MG63 (cell line): Measurements from ENCODE around the gene CTNNA2. TPM values are rescaled to one million over a fixed set of nuclear protein-coding genes. Genes with fewer than 3 reads are reported as not detected.

Source experiments
- DNase-seq: peaks from one replicate; pipeline ENCODE4 v3.0.0-alpha.2; 2020
- H3K27me3 ChIP-seq: fragments of 250-450 bp; sonication (Bioruptor Pico); 2 replicates; pipeline ENCODE4 v1.5.1; 2020; ENCODE audit warnings: mild to moderate bottlenecking, moderate library complexity
- H3K36me3 ChIP-seq: fragments of 250-450 bp; sonication (Bioruptor Pico); 2 replicates; pipeline ENCODE4 v1.5.1; 2020; ENCODE audit warnings: mild to moderate bottlenecking, moderate library complexity
- H3K4me3 ChIP-seq: fragments of 250-450 bp; sonication (Bioruptor Pico); 2 replicates; pipeline ENCODE4 v1.5.1; 2020; ENCODE audit warnings: mild to moderate bottlenecking, moderate library complexity
- H3K9me3 ChIP-seq: fragments of 250-450 bp; sonication (Bioruptor Pico); 2 replicates; pipeline ENCODE4 v1.5.1; 2020; ENCODE audit warnings: mild to moderate bottlenecking, moderate library complexity
- total RNA-seq: library from RNA; depleted of rRNA; stranded (reverse); fragments of >200 nt; shearing (Covaris generic); gene quantifications from 2 replicates; pipeline ENCODE4 v1.2.3, GENCODE V29; 2014; ENCODE audit warnings: low replicate concordance; rRNA removed

CTNNA2 gene
- total RNA-seq = not detected in 2 replicates

GRCh38 chr2:79512442-79513401 lies at the start of gene CTNNA2:
CTNNA2 (plus strand) TSS chr2:79513051.
- Histone ChIP-seq H3K9me3 (no peaks in the 10 kb centered on the region), H3K27me3 (peaks cover 13% of the 10 kb centered on the region; the same call in 1 of the 2 replicates), H3K36me3 (no peaks in the 10 kb centered on the region), H3K4me3 (peak within 1 kb of the TSS; percentile 32; the same call in 1 of the 2 replicates)
- DNase-seq = peak; percentile 60

- H3K9me3 ChIP-seq = no peaks in the 10 kb centered on the region
- H3K4me3 ChIP-seq = no peak overlapping the region
- no peaks in the 10 kb centered on the region for H3K27me3 ChIP-seq
- no peak for DNase-seq
- H3K36me3 ChIP-seq = no peaks in the 10 kb centered on the region
These were observed 25.5 kb upstream of the CTNNA2 start for GRCh38 chr2:79487399-79487798.

- H3K4me3 ChIP-seq = no peak overlapping the region
- no peaks in the 10 kb centered on the region for H3K36me3 ChIP-seq
- peaks cover 13% of the 10 kb centered on the region; the same call in 1 of the 2 replicates for H3K27me3 ChIP-seq
- peak; percentile 47 for DNase-seq
- no peaks in the 10 kb centered on the region for H3K9me3 ChIP-seq
These were observed 1.4 kb upstream of the CTNNA2 start for GRCh38 chr2:79511320-79511951.

DNA sequence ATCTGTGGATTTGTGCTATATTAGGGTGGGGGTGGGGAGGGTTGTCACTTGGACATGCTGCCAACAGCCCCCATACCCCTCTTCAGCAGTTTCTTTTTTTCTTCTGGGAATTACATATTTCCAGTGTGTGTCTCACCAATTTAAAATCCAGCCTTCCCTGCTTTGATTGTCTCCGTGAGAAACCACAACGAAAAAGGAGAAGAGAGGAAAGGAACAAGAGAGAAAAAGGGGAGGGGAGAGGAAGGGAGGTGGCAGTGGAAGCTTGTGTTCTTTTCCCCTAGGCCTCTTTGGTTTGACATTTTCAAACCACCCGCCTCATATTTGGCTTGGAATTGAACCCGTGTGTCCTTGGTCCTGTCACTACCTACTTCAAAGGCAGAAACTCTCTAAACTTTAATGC lies 860 bp downstream of the CTNNA2 start:
- DNase-seq = no peak
- H3K9me3 ChIP-seq = no peaks in the 10 kb centered on the region
- H3K27me3 ChIP-seq = peaks cover 13% of the 10 kb centered on the region; the same call in 1 of the 2 replicates
- H3K4me3 ChIP-seq = no peak overlapping the region
- no peaks in the 10 kb centered on the region for H3K36me3 ChIP-seq

DNA sequence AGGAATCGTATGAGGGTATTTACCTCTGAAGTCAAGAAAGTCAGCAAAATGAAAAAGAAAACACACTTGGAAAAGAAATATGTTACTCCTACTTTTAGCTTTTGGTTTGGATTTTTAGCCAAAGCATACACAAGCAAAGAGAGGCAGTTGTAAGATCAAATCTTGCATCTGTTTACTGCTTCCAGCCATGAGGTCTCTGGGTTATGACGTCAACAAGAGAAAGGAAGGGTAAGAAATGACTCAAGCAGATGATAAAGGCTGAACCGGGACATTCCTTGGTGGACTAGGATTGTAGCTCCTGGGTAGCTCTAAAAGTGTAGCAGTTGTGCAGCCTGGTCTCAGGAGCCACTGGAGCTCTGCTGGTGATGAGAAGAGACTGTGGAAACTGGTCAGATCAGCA lies 16.8 kb downstream of the CTNNA2 start:
- Histone ChIP-seq H3K27me3 (no peaks in the 10 kb centered on the region), H3K36me3 (no peaks in the 10 kb centered on the region), H3K9me3 (no peaks in the 10 kb centered on the region), H3K4me3 (no peak overlapping the region)
- DNase-seq = no peak

DNA sequence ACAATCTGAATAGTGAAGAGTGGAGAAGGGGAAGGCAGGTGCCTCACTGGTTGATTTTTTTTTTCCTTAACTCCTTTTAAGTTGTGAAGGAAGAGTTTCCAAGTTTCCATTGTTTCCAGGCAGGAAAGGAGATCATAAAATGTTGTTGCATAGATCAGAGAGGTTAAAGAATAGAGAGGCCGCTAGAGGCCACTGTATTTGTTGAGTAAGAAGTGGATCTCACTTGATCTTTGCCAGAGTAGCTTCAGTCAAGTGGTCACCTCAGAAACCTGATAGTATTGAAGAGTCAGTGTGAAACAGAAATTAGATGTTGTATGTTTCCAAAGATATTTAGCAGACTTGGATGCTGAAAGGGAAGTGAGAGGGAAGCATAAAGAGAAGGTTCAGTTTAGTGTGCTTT lies 17.6 kb downstream of the CTNNA2 start:
- no peak for DNase-seq
- H3K36me3 ChIP-seq = no peaks in the 10 kb centered on the region
- no peaks in the 10 kb centered on the region for H3K9me3 ChIP-seq
- no peaks in the 10 kb centered on the region for H3K27me3 ChIP-seq
- no peak overlapping the region for H3K4me3 ChIP-seq

DNA sequence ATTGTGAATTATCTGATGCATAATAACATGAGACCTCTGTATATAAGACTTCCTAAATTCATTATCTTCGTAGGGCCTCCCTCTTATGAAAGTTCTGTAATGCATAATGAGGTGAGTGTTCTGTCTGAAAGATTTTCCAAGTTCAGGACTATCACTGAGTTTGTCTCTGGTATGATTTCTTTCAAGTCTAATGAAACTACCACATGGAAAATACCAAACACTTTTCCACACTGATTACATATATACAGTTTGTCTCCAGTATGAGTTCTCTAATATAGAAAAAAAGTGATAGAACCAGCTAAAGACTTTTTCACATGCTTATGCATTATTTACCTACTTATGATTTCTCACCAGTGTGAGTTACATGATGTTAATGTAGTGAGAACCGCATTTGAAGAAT lies 34.7 kb downstream of the CTNNA2 start:
- DNase-seq = no peak
- no peak overlapping the region for H3K4me3 ChIP-seq
- 0 out of 2 replicates have a peak, but pooled peaks cover 2% of the 10 kb centered on the region for H3K9me3 ChIP-seq
- no peaks in the 10 kb centered on the region for H3K27me3 ChIP-seq
- no peaks in the 10 kb centered on the region for H3K36me3 ChIP-seq

DNA sequence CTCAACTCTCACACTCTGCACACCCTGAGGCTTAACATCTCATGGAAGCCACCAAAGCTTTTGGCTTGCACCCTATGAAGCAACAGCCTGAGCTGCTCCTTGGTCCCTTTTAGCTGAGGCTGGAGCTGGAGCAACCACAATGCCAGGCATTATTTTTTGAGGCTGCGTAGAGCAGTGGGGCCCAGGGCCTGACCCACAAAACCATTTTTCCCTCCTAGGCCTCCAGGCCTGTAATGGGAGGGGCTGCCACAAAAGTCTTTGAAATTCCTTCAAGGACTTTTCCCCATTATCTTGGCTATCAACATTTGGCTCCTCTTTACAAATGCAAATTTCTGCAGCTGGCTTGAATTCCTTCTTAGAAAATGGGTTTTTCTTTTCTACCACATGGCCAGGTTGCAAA lies 39.8 kb downstream of the CTNNA2 start:
- no peaks in the 10 kb centered on the region for H3K36me3 ChIP-seq
- DNase-seq = no peak
- H3K9me3 ChIP-seq = 0 out of 2 replicates have a peak, but pooled peaks cover 2% of the 10 kb centered on the region
- no peaks in the 10 kb centered on the region for H3K27me3 ChIP-seq
- no peak overlapping the region for H3K4me3 ChIP-seq

GRCh38 chr2:79554899-79555298 lies 42.0 kb downstream of the CTNNA2 start:
- Histone ChIP-seq H3K27me3 (no peaks in the 10 kb centered on the region), H3K36me3 (no peaks in the 10 kb centered on the region), H3K4me3 (no peak overlapping the region), H3K9me3 (no peaks in the 10 kb centered on the region)
- no peak for DNase-seq

DNA sequence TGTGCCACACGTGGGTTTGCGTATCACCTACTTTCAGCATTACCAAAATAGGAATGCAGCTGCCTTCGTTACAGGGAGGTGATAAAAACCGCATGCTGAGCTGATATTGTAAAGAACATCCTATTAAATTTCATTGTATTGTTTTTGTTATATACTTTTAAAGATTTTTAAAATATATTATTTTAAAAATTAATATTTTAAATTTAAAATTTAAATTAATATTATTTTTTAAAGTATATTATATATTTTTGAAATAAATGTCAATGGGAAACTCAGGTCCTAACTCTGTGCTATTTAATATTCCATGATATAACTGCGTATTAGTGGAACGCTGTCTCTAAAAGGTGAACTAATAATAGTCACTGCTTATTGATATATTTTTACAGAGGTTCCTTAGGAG lies 51.2 kb downstream of the CTNNA2 start:
- H3K4me3 ChIP-seq = no peak overlapping the region
- H3K9me3 ChIP-seq = no peaks in the 10 kb centered on the region
- H3K27me3 ChIP-seq = no peaks in the 10 kb centered on the region
- no peaks in the 10 kb centered on the region for H3K36me3 ChIP-seq
- DNase-seq = no peak

DNA sequence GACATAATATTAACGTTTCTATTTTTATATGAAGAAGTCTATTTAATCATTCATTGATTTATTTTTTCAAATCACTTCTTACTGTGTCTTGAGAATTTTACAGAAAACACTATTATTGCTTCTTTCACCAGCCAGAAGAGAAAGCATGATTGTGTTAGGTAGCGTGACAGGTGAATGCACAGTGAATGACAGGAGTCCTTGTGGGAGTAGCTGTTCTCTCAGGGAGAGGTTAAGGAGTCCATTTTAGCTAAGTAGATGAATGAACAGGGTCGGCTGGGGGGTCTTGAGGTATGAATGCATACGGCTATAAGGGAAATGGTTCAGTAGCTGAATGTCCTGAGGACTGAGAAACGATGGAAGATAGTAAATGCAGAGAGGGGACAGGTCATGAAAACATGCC lies 56.2 kb downstream of the CTNNA2 start:
- Histone ChIP-seq H3K27me3 (no peaks in the 10 kb centered on the region), H3K36me3 (no peaks in the 10 kb centered on the region), H3K4me3 (no peak overlapping the region), H3K9me3 (no peaks in the 10 kb centered on the region)
- no peak for DNase-seq

DNA sequence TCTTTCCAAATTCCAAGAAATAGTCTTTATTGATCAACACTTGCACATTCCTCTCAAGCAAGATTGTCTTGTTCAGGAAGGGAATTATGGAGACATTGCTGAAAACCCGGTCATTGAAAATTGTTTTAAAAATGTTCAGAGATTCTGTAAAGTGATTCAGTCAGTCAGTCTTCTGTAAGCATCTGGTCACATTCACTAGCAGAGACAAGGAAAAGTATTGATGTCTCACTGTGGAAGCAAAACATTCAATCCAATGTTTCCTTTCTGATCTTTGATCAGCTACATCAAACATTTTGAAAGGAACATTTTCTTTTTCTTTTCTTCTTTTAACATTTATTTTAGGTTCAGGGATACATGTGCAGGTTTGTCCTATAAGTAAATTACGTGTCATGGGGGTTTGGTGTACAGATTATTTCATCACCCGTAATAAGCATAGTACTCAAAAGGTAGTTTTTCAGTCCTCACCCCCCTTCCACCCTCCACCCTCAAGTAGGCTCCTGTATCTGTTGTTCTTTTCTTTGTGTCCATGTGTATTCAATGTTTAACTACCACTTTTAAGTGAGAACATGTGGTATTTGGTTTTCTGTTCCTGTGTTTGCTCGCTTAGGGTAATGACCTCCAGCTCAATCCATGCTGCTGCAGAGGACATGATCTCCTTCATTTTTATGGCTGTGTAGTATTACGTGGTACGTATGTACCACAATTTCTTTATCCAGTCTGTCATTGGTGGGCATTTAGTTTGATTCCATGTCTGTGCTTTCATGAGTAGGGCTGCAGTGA lies 61.2 kb downstream of the CTNNA2 start:
- no peak overlapping the region for H3K4me3 ChIP-seq
- H3K36me3 ChIP-seq = no peaks in the 10 kb centered on the region
- no peaks in the 10 kb centered on the region for H3K9me3 ChIP-seq
- DNase-seq = no peak
- no peaks in the 10 kb centered on the region for H3K27me3 ChIP-seq

- Histone ChIP-seq H3K4me3 (no peak overlapping the region), H3K9me3 (no peaks in the 10 kb centered on the region), H3K27me3 (no peaks in the 10 kb centered on the region), H3K36me3 (no peaks in the 10 kb centered on the region)
- no peak for DNase-seq
These were observed 63.6 kb downstream of the CTNNA2 start for GRCh38 chr2:79576451-79576850.

DNA sequence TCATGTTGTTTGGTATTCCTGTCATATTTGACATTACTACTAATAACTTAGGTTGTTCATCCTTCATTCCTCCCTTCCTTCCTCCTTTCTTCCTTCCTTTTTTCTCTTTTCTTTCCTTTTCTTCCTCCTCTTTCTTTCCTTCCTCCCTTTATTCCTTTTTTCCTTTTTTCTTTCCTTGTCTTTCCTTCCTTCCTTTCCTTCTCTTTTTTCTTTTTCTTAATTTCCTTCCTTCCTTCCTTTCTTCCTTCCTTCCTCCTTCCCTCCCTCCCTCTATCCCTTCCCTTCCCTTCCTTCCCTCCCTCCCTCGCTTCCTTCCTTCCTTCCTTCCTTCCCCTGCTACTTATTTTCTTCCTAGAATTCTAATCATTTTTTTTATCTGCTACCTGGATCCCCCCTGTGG lies 66.1 kb downstream of the CTNNA2 start:
- no peak for DNase-seq
- Histone ChIP-seq H3K4me3 (no peak overlapping the region), H3K27me3 (no peaks in the 10 kb centered on the region), H3K36me3 (no peaks in the 10 kb centered on the region), H3K9me3 (no peaks in the 10 kb centered on the region)

GRCh38 chr2:79580175-79580574 lies 67.3 kb downstream of the CTNNA2 start:
- H3K27me3 ChIP-seq = no peaks in the 10 kb centered on the region
- H3K9me3 ChIP-seq = no peaks in the 10 kb centered on the region
- peak; percentile 51 for DNase-seq
- no peaks in the 10 kb centered on the region for H3K36me3 ChIP-seq
- no peak overlapping the region for H3K4me3 ChIP-seq

GRCh38 chr2:79585701-79586433 lies 73.0 kb downstream of the CTNNA2 start:
- Histone ChIP-seq H3K9me3 (no peaks in the 10 kb centered on the region), H3K27me3 (no peaks in the 10 kb centered on the region), H3K4me3 (no peak overlapping the region), H3K36me3 (no peaks in the 10 kb centered on the region)
- DNase-seq = peak; percentile 82
